ENCODE measurements around the gene SNAPC4.

SNAPC4 gene

DNA sequence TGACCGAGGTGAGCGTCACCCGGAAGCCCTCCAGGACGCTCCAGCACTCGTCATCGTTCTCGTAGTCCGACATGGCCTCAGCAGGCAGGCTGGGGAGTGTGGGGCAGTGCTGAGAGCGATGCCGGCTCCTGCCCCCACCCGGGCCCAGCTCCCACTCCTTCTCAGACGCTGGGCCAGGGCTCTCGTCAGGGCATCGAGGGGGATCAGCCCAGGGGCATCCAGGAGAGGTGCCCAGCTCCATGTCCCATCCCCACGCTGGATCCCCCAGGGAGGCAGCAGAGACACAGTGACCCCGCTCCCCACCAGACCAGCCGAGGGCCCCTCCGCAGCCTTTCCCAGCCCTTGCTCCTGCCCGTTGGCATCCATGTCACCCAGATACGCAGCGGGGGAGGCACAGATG, 28.0 kb downstream of the SNAPC4 start:
- no peak for DNase-seq (ENCODE audit: low spot score)

DNA sequence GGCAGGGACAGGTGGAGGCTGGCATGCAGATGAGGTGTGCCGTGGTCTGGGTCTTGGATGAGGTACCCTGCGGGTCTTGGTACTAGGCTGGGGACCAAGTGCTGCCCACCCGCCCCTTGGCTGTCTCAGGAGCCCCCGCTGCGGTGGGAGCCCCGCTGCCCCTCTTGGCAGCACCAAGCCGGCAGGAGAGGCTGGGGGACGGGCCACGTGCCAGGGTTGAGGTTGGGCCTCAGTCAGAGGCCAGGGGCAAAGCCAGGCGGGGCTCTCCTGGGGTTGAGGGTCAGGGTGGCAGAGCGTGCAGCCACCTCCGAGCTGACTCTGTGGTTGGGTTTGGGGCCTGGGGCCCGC, 28.5 kb downstream of the SNAPC4 start:
- no peak for DNase-seq (ENCODE audit: low spot score)

DNA sequence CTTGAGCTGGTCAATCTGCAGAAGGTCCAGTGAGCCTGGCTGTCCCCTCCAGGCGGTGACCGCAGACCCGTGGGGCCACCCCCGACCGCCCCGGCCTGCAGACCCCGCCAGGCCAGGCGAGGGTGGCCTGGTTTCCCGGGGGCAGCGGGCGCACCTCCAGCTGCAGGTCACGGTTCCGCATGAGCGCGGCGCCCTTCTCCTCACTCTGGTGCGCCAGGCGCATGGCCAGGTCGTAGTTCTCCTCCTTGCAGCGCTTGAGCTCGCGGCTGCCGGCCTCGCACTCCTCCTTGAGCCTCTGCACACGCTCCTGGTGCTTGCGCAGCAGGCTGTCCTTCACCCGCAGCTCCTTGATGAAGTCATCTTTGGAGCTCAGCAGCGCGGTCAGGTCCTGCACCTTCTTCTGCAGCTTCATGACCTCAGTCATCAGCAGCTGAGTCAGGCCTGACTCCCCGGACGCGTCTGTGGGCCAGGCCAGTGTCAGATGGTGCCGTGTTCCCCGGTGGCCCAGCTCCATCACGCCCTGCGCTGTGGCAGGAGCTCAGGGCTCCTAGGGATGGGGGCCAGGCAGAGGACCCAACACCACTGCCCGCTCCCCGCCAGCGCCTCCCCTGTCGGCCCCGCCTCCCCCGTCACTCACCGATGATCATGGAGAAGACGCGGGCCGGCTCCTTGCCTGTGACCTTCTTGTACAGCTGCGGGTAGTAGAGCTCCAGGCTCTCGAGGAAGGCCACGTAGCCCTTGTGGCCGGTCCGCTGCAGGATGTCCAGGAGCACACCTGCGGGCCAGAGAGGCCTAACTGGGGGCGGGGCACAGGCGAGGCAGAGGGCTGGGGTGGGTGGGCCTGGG, 29.1 kb downstream of the SNAPC4 start:
- DNase-seq (ENCODE audit: low spot score): no peak

DNA sequence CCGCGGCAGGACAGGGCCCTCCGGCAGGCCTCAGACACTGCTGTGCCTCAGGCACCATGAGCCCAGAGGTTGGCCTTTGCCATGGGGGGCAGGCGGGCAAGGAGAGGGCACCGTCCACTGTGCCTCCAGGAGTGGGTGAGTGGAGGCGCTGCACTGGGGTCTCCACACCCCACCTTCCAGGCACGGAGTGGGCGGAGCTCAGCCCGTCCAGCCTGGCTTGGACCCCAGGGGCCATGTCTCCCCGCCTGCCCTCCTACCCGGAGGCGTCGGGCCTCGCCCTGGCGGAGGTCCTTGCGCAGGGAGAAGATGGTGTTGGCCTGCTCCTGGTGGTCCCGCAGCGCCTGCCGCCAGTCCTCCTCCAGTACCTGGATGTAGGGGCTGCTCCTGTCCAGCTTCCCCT, 29.9 kb downstream of the SNAPC4 start:
- DNase-seq (ENCODE audit: low spot score): no peak

DNA sequence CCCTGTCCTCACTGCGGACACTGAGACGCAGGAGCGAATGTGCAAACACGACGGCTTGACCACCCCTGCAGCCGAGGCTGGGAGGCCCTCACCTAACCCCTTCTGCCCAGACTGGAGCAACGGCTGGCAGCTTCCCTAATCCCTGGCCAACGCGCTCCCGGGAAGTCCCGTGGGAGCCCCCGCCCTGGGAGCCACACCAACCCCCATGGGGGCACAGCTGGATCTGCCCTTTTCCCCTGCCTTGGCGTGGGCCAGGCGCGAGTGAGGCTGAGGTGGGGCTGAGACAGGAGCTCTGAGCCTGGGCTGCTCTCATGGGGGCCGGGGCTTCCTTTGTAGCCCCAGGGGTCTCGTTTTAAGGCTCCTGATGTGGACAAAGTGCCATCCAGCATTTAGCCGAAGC, 31.8 kb downstream of the SNAPC4 start:
- DNase-seq (ENCODE audit: low spot score): no peak

DNA sequence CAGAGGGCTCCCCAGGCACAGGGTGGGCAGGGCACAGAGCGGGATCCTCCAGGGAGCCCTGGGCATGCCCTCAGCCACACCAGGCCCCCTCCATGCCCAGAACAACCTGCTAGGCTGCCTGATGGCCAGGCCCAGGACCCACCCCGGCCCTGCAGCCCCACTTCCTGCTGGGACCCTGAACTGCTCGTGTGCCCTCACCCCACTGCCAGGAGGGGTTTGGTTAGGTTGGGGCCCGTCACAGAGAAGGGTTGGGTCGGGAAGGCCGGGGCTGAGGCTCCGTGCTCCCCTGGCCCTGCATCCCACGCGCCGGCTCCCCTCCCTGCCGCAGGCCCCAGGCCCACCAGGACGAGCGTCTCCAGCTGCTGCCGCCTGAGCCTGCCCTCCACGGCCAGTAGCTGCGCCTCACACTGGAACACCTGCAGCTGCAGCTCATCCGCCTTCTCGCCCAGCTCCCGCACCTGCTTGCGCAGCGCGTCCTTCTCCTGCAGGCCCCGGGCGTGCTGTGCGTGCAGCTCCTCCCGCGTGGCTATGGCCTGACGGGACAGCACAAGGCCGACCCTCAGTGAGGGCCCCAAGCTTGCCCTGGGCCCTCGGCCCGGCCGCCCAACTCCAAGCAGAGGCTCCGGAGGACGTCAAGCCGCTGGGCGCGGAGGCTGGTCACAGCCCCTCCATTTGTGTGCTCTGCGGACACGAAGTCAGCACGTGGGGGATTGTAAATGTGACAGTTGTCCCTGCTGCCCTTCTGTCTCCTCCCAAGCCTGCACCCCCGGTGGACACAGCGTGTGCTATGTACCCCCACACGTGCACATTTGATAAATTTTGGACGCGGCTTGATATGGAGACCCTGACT, 32.4 kb downstream of the SNAPC4 start:
- no peak for DNase-seq (ENCODE audit: low spot score)

DNA sequence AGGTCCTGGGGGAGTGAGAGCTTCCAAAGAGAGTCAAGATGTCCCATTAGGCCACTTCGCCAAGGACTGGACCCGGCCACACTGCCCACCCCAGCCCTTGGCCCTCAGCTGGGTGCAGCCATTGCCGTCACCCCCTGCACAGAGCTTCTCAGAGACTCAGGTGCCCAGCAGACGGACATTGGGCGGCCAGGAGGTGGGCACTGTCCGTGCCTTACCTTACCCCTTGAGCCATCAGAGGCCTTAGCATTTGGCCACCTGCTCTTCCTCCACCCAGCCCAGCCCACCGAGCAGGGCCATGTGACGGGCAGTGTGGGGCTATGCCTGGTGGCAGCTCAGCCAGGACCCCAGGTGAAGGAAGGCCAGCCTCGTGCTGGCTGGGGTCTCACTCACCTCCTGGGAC, 33.1 kb downstream of the SNAPC4 start:
- no peak for DNase-seq (ENCODE audit: low spot score)

DNA sequence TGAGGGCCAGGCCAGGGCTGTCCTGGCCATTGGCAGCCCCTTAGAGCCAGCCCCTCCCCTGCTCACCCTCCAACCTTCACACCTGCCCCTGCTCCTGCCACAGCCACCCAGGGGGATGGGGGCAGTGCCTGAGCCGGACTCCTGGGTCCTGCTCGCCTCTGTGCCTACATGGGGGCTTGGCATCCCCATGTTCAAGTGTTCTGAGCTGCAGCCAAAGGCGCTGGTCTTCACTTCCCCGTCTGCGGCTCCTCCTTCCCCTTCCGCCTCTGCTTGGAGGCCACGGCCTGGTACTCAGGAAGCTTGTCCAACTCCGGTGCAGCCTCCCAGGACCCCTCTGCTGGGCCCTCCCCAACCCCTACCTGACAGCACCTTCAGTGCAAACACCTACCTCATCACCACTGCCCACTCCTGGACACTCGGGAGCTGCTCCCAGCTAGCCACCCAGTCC, 34.2 kb downstream of the SNAPC4 start:
- no peak for DNase-seq (ENCODE audit: low spot score)

DNA sequence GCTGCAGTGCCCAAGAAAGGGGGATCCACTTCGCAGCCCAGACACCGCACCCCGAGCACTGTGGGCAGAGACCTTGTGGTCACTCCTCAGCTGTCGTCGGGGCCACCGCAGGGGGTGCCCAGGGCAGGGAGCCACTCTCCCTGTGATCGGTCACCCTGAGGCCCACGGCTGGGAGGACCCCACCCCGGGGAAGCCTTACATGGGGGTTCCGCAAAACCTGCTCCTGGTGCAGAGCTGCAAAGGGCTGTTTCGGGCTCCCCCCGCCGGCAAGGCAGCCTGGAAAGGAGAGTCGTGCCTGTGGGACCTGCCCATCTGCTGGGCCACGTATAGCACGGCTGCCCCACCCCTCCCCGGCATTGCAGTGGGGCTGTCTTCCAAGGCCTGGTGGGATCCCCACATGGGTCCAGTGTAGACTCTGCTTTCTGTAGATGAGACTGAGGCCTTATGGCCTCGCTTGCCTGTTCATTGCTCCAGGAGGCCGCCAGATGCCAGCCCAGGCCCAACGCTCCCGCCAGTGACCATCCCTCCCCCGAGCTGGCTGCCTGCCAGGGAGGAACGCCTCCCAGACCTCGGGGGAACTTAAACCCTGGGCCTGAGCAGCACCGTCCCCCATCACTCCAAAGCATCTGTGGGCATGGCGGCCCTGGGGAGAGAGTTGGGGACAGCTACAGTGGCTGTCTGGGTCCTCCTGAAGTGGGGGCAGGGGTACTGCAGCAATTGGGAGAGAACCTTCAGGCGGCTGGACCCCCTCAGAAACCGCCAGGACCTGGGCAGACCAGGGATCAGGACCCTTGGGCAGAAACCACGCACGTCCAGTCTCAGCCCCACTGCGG, 34.8 kb downstream of the SNAPC4 start:
- no peak for DNase-seq (ENCODE audit: low spot score)

DNA sequence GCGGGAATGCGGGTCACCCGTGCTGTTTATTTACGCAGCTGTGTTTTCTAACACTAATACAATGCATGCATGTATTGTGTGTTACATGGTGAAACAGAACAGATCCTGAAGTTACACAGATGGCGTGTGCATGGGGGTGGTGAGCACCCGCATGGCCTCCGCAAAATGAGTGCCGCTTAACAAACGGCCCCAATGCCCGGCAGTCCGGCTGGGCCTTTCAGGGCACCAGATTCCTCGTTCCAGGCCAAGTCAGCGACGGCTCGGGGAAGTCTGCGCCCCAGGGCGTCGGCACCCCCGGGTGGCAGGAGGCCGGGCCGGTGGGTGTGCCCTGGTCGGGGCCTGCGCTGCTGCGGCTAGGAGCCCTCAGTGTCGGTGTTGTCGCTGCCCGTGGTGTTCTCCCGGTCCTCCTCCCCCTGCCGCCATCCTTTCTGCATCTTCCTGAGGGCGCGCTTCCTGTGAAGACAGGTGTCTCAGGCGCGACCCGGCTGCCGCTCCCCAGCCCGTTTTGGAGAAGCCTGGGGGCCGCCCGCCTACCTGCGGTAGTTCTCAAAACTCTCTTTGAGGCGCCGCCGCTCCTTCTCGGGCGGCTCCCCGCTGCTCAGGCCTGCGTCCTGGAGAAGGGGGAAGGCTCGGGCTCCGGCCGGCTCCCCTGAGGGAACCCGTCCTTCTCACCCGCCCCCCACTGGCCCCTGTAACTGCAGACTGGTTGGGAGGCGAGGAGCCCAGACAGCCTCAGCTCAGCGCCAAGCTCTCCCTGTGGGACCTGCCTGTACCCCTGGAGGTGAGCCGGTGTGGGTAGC, 35.8 kb downstream of the SNAPC4 start:
- DNase-seq (ENCODE audit: low spot score): no peak

DNA sequence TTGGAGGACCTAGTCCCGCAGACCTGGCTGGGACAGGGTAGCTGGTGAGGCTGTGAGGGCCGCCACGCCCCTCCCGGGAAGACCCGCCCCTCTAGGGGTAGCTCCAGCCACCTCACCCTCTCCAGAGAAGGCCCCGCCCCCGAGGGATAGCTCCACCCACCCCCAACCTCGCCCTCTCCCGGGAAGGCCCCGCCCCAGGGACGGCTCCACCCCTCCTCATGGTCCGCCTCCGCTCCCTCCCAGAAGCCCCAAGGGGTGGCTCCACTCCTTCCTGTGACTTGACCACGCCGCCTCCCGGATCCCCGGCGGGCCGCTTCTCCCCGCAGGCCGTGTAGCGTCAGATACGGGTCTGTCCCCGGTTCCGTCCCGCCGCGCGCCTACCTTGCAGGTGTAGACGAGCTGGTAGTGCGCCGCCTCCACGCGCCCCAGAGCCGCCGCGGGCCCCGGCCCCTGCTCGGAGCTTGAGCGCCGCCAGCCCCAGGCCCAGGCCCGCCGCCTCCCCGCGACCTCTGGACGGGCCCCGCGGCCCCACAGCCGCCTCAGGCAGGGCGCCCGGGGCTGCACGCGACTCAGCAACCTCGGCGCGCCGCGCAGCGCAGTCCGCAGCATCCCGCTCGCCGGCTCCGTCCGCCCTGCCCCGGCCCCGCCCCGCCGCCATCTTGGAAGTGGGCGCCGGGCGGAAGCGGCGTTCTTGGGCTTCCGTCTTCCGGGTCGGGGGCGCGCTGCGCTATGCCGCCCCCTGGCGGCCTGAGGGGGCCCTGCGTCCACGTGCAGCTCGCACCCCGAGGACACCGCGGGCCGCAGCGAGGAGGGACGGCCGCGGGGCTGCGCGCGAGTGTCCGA, 36.6 kb downstream of the SNAPC4 start, which contains the start of gene DNLZ:
TSS of gene DNLZ (minus strand) at position 639 of the 843 bp plus-strand sequence. CDS start at position 609, 30 bp downstream.
- peak; percentile 99 for DNase-seq (ENCODE audit: low spot score)

DNA sequence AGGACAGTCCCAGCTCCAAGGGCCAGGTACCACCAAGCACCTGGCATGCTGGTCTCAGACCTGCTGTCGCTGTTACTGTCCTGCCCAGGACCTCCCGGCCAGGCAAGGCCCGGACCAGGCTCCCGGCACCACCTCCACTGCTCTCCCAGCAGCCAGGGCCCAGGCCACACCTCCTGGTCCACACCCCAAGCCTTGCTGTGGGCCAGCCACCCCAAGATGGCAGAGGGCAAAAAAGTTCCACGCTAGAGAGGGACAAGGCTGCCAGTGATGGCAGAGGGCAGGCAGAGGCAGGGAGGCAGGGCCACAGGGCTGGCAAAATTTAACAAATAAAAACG, 37.6 kb downstream of the SNAPC4 start:
- no peak for DNase-seq (ENCODE audit: low spot score)

DNA sequence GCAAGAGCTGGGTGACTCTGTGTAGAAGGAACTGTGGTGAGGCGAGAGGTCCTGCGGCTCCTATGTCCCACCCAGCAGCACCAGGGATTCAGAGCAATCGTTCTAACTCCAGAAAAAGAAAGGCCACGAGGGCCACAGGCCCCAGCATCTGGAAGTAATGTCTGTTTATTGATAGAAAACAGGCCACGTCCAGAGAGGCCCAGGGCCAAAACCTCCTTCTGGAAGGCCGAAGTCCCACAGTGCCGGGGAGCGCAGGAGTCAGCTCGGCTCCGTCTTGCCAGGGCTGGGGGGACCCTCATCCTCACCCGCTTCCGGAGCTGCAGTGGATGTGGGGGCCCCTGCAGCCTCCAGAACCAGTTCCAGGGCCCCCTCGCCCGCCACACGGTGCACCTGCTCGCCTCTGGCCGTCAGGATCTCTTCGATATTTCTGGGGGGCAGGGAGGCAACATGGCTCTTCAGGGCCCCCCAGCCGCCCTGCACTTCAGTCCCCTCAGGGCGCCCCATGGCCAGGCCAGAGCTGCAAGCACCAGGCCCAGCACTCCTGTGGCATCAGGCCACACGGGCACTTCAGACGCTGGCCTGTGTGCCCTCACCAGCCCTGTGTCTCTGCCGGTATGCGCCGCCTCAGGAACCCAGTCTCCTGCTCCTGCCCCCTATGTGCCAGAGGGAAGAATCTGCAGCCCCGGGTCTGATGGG, 38.1 kb downstream of the SNAPC4 start:
- peak; percentile 42 for DNase-seq (ENCODE audit: low spot score)

DNA sequence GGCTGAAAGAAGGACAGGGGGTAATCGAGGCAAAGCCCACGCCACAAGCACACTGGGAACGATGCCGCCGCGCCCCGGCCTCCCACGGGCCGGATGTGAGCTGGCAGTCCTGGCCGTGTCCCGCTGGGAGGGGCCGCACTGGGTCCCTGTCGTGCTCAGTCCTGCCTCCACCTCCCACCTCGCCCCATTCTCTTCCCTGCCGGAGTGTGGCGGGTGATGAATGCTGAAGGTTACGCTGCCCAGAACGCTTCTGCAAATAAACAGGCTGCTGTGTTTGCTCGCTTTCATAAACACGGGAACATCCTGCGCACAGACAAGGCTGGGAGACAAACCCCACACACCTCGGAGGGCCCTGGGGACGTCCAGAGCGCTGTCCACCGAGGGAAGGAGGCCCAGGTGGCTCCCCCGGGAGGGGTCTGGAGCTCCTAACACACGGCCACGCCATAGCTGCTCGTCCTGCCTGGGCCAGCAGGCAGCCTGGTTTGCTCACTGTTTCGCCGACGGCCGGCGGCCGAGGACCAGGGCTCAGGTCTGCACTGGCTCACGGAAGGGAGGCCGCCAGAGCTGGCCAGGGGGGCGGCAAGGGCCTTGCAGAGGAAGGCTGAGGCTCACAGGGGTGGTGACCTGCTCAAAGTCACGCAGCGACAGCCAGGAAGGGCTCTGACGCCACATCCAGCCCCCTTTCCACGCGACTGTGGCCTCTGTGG, 38.8 kb downstream of the SNAPC4 start:
- DNase-seq (ENCODE audit: low spot score): peak; percentile 79

DNA sequence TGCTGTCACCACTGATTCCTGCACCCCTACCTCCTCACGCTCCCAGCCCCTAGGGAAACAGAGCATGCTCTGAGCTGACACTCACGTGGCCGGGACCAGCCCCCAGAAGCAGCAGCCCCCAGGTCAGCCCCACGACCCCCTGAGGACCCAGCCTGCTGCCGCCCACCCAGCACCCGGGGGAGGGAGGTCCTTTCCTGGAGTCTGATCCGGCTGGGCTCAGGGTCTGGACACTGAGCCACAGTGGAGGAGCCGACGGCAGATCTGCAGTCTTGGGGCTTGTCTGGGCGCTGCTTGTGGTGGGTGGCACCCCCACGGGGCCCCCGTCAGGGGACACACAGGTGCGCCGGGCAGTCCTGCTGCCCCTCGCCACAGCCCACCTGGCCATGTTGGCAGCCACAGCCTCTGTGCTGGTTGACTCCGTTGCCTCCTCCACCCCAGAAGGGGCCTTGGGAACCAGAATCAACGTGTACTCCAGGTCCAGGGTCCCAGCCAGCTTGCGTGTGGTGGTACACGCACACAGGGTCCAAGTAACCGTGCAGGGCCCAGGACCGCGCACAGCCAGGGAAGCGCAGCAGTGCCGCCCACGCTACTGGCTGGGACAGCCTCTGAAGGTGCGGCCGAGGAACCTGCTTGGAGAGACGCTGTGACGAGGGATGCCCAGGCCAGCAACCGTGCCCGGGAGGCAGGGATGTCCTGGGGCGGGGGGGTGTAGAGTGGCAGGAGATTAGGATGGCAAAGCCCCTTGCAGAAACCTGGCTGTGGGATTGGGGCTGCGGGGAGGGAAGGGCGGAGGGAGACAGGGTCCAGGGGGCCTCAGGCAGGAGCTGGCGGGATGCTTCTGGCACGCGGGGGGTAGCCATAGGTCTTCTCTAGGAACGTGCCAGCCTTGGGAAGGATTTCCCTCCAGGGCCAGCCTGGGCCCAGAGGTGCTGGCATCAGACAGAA, 39.9 kb downstream of the SNAPC4 start:
- DNase-seq (ENCODE audit: low spot score): no peak

DNA sequence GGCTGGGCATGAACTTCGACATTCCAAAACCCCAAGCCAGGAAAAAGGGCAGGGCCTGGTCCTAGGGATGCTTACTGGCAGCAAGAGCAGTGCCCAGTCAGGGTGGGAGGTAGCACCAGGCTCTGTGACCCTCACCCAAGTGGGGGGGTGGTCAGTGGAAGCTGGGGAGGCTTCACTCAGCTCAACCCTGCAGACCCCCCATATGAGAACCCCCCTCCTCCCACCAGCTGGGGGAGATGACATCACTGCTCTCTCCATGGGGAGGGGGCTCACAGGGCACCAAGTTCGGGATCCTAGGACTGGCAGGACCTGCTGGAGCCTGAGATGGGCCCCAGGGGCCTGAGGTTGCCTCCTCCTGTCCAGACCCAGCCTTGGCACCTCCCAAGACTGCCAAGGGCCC, 41.1 kb downstream of the SNAPC4 start:
- DNase-seq (ENCODE audit: low spot score): no peak

DNA sequence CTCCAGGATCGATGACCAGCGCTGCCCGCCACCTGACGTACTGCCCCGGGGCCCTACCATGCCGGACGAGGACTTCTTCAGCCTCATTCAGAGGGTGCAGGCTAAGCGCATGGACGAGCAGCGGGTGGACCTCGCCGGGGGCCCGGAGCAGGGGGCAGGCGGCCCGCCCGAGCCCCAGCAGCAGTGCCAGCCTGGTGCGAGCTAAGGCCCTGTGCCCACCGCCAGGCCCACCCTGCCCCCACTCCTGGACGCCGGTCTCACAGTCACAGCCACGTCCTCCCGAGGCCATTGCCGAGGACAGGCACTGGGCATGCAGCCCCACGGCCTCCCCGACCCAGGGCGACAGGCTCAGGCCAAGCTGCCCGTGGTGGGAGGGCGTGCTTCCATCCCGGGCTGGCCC, 42.0 kb downstream of the SNAPC4 start:
- DNase-seq (ENCODE audit: low spot score): no peak

DNA sequence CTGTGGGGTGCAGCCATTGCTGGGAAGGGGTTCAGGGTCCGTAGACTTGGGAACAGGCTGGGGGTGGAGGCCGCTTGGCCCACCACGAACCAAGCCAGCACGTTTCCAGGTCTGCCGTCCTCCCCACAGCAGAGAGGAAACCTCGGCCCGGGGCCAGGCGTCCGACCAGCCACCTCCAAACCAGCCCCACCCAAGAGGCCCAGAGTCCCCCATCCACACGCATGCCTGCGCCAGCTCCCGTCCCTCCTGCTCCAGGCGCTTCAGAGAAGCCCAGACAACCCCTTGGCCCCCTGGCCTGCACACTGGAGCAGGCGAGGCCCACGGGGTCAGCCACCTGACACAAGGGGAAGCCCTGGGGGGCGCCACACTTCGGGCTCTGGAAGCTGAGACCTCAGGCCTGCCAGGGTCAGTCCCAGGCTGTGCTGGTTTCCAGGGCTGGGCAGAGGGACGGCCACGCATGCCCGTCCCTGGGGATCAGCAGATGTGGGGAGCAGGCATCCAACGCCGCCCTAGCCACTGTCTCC, 42.7 kb downstream of the SNAPC4 start:
- DNase-seq (ENCODE audit: low spot score): no peak
